SK-N-SH (cell line): ENCODE data around the gene CYP27B1. TPM values are rescaled to one million over a fixed set of nuclear protein-coding genes. Genes with fewer than 3 reads are reported as not detected.

Experiments used
- CTCF ChIA-PET: fragments of 300-600, 350-600 bp; formaldehyde crosslinking; extraction: SDS; loops from one replicate; lab custom pipeline; 2021; lab: Yijun Ruan, JAX
- POLR2A ChIA-PET: fragments of 350-600 bp; sonication (Branson Sonifier 250); formaldehyde crosslinking; extraction: SDS; loops from one replicate; lab custom pipeline; 2020; ENCODE audit warnings: antibody characterized with exemption, inconsistent platforms; lab: Yijun Ruan, JAX
- DNase-seq: peaks from one replicate; pipeline ENCODE4 v3.0.0; 2012
- H2AFZ ChIP-seq: fragments of 200-600 bp; sonication (generic); 2 replicates; pipeline ENCODE4 v1.8.1; 2016; ENCODE audit warnings: antibody characterized with exemption, mild to moderate bottlenecking, low read depth
- H3F3A ChIP-seq: fragments of 200-600 bp; sonication (generic); replicated peaks from 2 replicates; pipeline ENCODE3; 2016; ENCODE audit warnings: antibody characterized with exemption, mild to moderate bottlenecking; ENCODE audit not compliant: insufficient read depth
- H3K27ac ChIP-seq, 2 experiments: fragments of 200-500 bp in 1 of 2; fragments of 200-600 bp in 1 of 2; sonication (Bioruptor generic) in 1 of 2; sonication (generic), shearing (Covaris generic) in 1 of 2; 2 replicates each; pipeline versions ENCODE4 v1.5.1 to v1.6.1; 2014 to 2016; ENCODE audit warnings: low read depth in 2 of 2, inconsistent platforms in 1 of 2, low read length in 1 of 2, mild to moderate bottlenecking in 1 of 2, mixed read lengths in 1 of 2
- H3K27me3 ChIP-seq: fragments of 200-600 bp; sonication (generic), shearing (Covaris generic); 2 replicates; pipeline ENCODE4 v1.6.1; 2016; ENCODE audit warnings: mixed run types; ENCODE audit not compliant: insufficient read depth
- H3K36me3 ChIP-seq, 2 experiments: fragments of 200-500 bp in 1 of 2; fragments of 200-600 bp in 1 of 2; sonication (Bioruptor generic) in 1 of 2; sonication (generic) in 1 of 2; replicated peaks in 1 of 2; 2 replicates each; pipeline versions ENCODE3 to v1.5.1; 2014 to 2016; ENCODE audit warnings: low read length in 1 of 2, mild to moderate bottlenecking in 1 of 2; ENCODE audit not compliant: insufficient read depth in 2 of 2, control insufficient read depth in 1 of 2
- H3K4me1 ChIP-seq, 2 experiments: fragments of 200-500 bp in 1 of 2; fragments of 200-600 bp in 1 of 2; sonication (Bioruptor generic) in 1 of 2; sonication (generic), shearing (Covaris generic) in 1 of 2; 2 replicates each; pipeline versions ENCODE4 v1.5.1 to v1.6.1; 2014 to 2016; ENCODE audit warnings: low read depth in 1 of 2, low read length in 1 of 2, mixed run types in 1 of 2; ENCODE audit not compliant: insufficient read depth in 2 of 2, control insufficient read depth in 1 of 2
- H3K4me2 ChIP-seq: fragments of 200-600 bp; sonication (generic), shearing (Covaris generic); 2 replicates; pipeline ENCODE4 v1.6.1; 2017; ENCODE audit warnings: mixed run types
- H3K4me3 ChIP-seq, 2 experiments: fragments of 200-500 bp in 1 of 2; fragments of 200-600 bp in 1 of 2; sonication (Bioruptor generic) in 1 of 2; sonication (generic), shearing (Covaris generic) in 1 of 2; 2 replicates each; pipeline versions ENCODE4 v1.5.1 to v1.8.1; 2014 to 2016; ENCODE audit warnings: low read depth in 2 of 2, inconsistent platforms in 1 of 2, low read length in 1 of 2, mild to moderate bottlenecking in 1 of 2, mixed read lengths in 1 of 2, moderate library complexity in 1 of 2
- H3K79me2 ChIP-seq: fragments of 200-600 bp; sonication (generic); 2 replicates; pipeline ENCODE4 v1.8.1; 2017; ENCODE audit warnings: mild to moderate bottlenecking; ENCODE audit not compliant: insufficient read depth
- H3K9ac ChIP-seq: fragments of 200-600 bp; sonication (generic); 2 replicates; pipeline ENCODE4 v1.6.1; 2017; ENCODE audit warnings: mixed run types
- H3K9me2 ChIP-seq: fragments of 200-600 bp; sonication (generic); 2 replicates; pipeline ENCODE4 v1.6.1; 2017; ENCODE audit warnings: mixed run types
- H3K9me3 ChIP-seq: fragments of 200-600 bp; sonication (generic); 2 replicates; pipeline ENCODE4 v1.6.1; 2017; ENCODE audit warnings: mixed run types, mild to moderate bottlenecking, moderate library complexity
- H4K20me1 ChIP-seq: fragments of 200-600 bp; sonication (generic); 2 replicates; pipeline ENCODE4 v1.6.1; 2017; ENCODE audit warnings: mild to moderate bottlenecking, mixed run types; ENCODE audit not compliant: insufficient read depth
- CHD2 ChIP-seq: fragments of 150-350 bp; IDR thresholded peaks from 2 replicates; pipeline ENCODE4 v1.6.1; 2018; ENCODE audit warnings: low read length; ENCODE audit not compliant: partially characterized antibody
- ELF1 ChIP-seq: IDR thresholded peaks from 2 replicates; pipeline ENCODE4 v1.4.0; 2012
- EZH2phosphoT487 ChIP-seq: fragments of 200-600 bp; sonication (generic); IDR thresholded peaks from 2 replicates; pipeline ENCODE4 v1.6.1; 2017; ENCODE audit warnings: low read depth, mixed run types, mild to moderate bottlenecking, antibody characterized with exemption, moderate library complexity, borderline replicate concordance
- FOSL2 ChIP-seq: IDR thresholded peaks from 2 replicates; pipeline ENCODE4 v1.4.0; 2012; ENCODE audit warnings: low read depth, mild to moderate bottlenecking, moderate library complexity, borderline replicate concordance
- GABPA ChIP-seq: IDR thresholded peaks from 2 replicates; pipeline ENCODE4 v1.4.0; 2012; ENCODE audit warnings: low read depth, mild to moderate bottlenecking
- GATA2 ChIP-seq: sonication (generic); formaldehyde crosslinking; IDR thresholded peaks from 2 replicates; pipeline ENCODE4 v1.5.0; 2020; ENCODE audit warnings: mild to moderate bottlenecking, missing genetic modification reagents
- JUND ChIP-seq: IDR thresholded peaks from 2 replicates; pipeline ENCODE4 v1.4.0; 2012
- MEF2A ChIP-seq: IDR thresholded peaks from 2 replicates; pipeline ENCODE4 v1.4.0; 2012; ENCODE audit warnings: low read depth, borderline replicate concordance
- NFIC ChIP-seq: IDR thresholded peaks from 2 replicates; pipeline ENCODE4 v1.4.0; 2012; ENCODE audit warnings: borderline replicate concordance
- NRF1 ChIP-seq: IDR thresholded peaks from 2 replicates; pipeline ENCODE4 v1.6.1; 2012; ENCODE audit warnings: low read depth, mild to moderate bottlenecking, low read length
- RAD21 ChIP-seq: IDR thresholded peaks from 2 replicates; pipeline ENCODE4 v1.6.1; 2012; ENCODE audit warnings: mild to moderate bottlenecking, low read length
- RCOR1 ChIP-seq: fragments of 150-350 bp; IDR thresholded peaks from 2 replicates; pipeline ENCODE4 v1.6.1; 2017; ENCODE audit warnings: antibody characterized with exemption, low read length
- REST ChIP-seq: IDR thresholded peaks from 2 replicates; pipeline ENCODE4 v1.6.1; 2012; ENCODE audit warnings: mild to moderate bottlenecking, low read depth, low read length, moderate library complexity
- RXRA ChIP-seq: IDR thresholded peaks from 2 replicates; pipeline ENCODE4 v1.4.0; 2012; ENCODE audit warnings: low read depth, mild to moderate bottlenecking, borderline replicate concordance
- TAF1 ChIP-seq: IDR thresholded peaks from 2 replicates; pipeline ENCODE4 v1.6.1; 2012; ENCODE audit warnings: low read depth, mild to moderate bottlenecking, low read length, moderate library complexity, borderline replicate concordance
- TEAD4 ChIP-seq: IDR thresholded peaks from 2 replicates; pipeline ENCODE4 v1.4.0; 2012; ENCODE audit warnings: mild to moderate bottlenecking, borderline replicate concordance; ENCODE audit not compliant: insufficient read depth
- USF1 ChIP-seq: IDR thresholded peaks from 2 replicates; pipeline ENCODE4 v1.4.0; 2012; ENCODE audit warnings: low read depth, borderline replicate concordance
- YY1 ChIP-seq: IDR thresholded peaks from 2 replicates; pipeline ENCODE4 v1.4.0; 2012; ENCODE audit warnings: low read depth, mild to moderate bottlenecking
- ZBTB33 ChIP-seq: IDR thresholded peaks from 2 replicates; pipeline ENCODE4 v1.4.0; 2012; ENCODE audit warnings: low read depth, borderline replicate concordance
- WGBS: methylation state at CpG from one replicate; pipeline ENCODE4 v1.1.6; 2017; ENCODE audit warnings: low lambda C conversion rate; 5-methylcytosine and 5-hydroxymethylcytosine counted together
- polyA plus RNA-seq, 3 experiments: library from polyadenylated mRNA; depleted of rRNA; stranded (reverse); fragments of >200 nt; gene quantifications; 2 replicates each; pipeline ENCODE4 v1.2.3, GENCODE V29; 2012
- TF ChIP-seq, protein P1 (sequence below): fragments of 150-350 bp; IDR thresholded peaks from 2 replicates; pipeline ENCODE4 v1.6.1; 2017; ENCODE audit warnings: antibody characterized with exemption, low read length, low read depth, borderline replicate concordance
- TF ChIP-seq, protein P2 (sequence below): fragments of 200-600 bp; sonication (generic); IDR thresholded peaks from 2 replicates; pipeline ENCODE4 v1.6.1; 2017; ENCODE audit warnings: antibody characterized with exemption, mild to moderate bottlenecking, moderate library complexity
- TF ChIP-seq, protein P3 (sequence below): IDR thresholded peaks from 2 replicates; pipeline ENCODE4; 2012

The CYP27B1 gene
- polyA plus RNA-seq, 1 of the 3 experiments (the other 2 are of a cell fraction), result 1.7 TPM

DNA sequence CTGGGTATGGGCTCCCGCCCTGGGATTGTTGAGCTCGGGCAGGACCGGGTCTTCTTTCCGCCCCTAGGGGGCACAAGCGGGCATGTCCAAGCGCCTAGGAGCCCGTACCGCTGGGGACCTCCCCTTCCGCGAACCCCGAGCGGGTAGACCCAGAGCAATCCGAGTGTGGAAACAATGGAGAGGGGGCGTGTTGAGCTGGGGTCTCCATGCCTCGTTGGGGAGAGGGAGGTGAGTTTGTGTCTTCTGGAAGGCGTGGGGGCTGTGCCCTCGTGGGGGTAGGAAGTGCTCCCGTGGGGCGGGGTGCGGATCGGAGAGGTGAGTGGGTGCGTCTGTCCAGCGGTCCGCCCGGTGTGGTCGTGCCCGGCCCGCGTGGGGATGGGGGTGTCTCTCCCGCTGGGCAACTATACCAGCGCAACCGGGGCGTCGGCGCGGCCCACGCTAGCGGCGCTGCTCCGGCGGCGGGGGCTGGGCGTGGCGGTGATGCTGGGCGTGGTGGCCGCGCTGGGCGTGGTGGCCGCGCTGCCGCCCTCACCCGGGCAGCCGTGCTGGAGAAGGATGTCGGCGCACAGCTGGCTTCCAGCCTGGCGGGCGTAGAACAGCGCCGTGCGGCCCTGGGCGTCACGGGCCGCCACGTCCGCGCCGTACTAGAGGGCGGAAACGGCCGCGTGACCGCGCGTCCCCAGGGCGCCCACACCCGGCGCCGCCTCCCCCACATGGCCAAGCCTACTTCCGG lies 40.6 kb downstream of the CYP27B1 start:
- Histone ChIP-seq H3K27me3 (no peaks in the 10 kb centered on the region), H3K36me3 (peaks cover 3 to 18% of the 10 kb centered on the region in 2 experiments), H3K4me3 (peak overlapping the region; percentile 76 to 79), H3K4me2 (peak overlapping the region; percentile 85), H3K9me3 (no peaks in the 10 kb centered on the region), H3K4me1 (peaks cover 0 to 8% of the 10 kb centered on the region in 2 experiments; a peak in 1 of 4 replicates), H4K20me1 (no peaks in the 10 kb centered on the region), H3F3A (peaks cover 18% of the 10 kb centered on the region), H3K27ac (peak overlapping the region; percentile 49 to 82; a peak in 3 of 4 replicates), H3K9me2 (no peaks in the 10 kb centered on the region), H3K79me2 (no peaks in the 10 kb centered on the region), H3K9ac (peak overlapping the region; percentile 82), H2AFZ (peak overlapping the region; percentile 89)
- DNase-seq, result peak; percentile 96
- ChIA-PET POLR2A (interaction anchor here (0.5 to 3.6 kb wide), 5 partner anchors 10 to 115 kb away, joined by 3 to 21 read pairs (median 7); partner anchors contain the start of genes ARHGEF25, CDK4 and TSPAN31), CTCF (interaction anchor here (0.6 to 9.4 kb wide), 35 partner anchors 10 to 487 kb away, joined by 3 to 133 read pairs (median 4); partner anchors contain the start of genes AGAP2, B4GALNT1, CDK4 and EEF1AKMT3)
- 8% methylated on average over 5 of the region's 79 CpGs for WGBS
- TF ChIP-seq FOSL2, result no peak
- TF ChIP-seq, protein P1, sequence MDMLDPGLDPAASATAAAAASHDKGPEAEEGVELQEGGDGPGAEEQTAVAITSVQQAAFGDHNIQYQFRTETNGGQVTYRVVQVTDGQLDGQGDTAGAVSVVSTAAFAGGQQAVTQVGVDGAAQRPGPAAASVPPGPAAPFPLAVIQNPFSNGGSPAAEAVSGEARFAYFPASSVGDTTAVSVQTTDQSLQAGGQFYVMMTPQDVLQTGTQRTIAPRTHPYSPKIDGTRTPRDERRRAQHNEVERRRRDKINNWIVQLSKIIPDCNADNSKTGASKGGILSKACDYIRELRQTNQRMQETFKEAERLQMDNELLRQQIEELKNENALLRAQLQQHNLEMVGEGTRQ, result no peak
- TF ChIP-seq, protein P2, sequence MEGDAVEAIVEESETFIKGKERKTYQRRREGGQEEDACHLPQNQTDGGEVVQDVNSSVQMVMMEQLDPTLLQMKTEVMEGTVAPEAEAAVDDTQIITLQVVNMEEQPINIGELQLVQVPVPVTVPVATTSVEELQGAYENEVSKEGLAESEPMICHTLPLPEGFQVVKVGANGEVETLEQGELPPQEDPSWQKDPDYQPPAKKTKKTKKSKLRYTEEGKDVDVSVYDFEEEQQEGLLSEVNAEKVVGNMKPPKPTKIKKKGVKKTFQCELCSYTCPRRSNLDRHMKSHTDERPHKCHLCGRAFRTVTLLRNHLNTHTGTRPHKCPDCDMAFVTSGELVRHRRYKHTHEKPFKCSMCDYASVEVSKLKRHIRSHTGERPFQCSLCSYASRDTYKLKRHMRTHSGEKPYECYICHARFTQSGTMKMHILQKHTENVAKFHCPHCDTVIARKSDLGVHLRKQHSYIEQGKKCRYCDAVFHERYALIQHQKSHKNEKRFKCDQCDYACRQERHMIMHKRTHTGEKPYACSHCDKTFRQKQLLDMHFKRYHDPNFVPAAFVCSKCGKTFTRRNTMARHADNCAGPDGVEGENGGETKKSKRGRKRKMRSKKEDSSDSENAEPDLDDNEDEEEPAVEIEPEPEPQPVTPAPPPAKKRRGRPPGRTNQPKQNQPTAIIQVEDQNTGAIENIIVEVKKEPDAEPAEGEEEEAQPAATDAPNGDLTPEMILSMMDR, result peak; percentile 86
- no peak for TF ChIP-seq JUND
- no peak for TF ChIP-seq ZBTB33
- TF ChIP-seq EZH2phosphoT487, result no peak
- no peak for TF ChIP-seq MEF2A
- TF ChIP-seq CHD2, result no peak
- no peak for TF ChIP-seq NRF1
- TF ChIP-seq RCOR1, result no peak
- TF ChIP-seq RXRA, result no peak
- TF ChIP-seq NFIC, result no peak
- no peak for TF ChIP-seq TEAD4
- no peak for TF ChIP-seq GATA2 (CRISPR knock-in tag)
- 0 out of 2 replicates have a peak, but pooled peaks have one; percentile 30 for TF ChIP-seq GABPA
- peak; percentile 56 for TF ChIP-seq RAD21
- peak; percentile 30; the same call in 1 of the 2 replicates for TF ChIP-seq ELF1
- peak; percentile 50; the same call in 1 of the 2 replicates for TF ChIP-seq TAF1
- TF ChIP-seq YY1, result no peak
- TF ChIP-seq USF1, result peak; percentile 44; the same call in 1 of the 2 replicates
- 0 out of 2 replicates have a peak, but pooled peaks have one; percentile 17 for TF ChIP-seq REST
- TF ChIP-seq, protein P3, sequence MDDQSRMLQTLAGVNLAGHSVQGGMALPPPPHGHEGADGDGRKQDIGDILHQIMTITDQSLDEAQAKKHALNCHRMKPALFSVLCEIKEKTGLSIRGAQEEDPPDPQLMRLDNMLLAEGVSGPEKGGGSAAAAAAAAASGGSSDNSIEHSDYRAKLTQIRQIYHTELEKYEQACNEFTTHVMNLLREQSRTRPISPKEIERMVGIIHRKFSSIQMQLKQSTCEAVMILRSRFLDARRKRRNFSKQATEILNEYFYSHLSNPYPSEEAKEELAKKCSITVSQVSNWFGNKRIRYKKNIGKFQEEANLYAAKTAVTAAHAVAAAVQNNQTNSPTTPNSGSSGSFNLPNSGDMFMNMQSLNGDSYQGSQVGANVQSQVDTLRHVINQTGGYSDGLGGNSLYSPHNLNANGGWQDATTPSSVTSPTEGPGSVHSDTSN, result no peak
